Cardiac fibroblast (primary cell): ENCODE data around the gene PAFAH1B2.

Source experiments
- DNase-seq, 2 donors: peaks; one replicate each; pipeline versions ENCODE4 v3.0.0 to v3.0.0-alpha.2; 2010; ENCODE audit warnings: low read depth in 2 of 2
- H3K4me3 ChIP-seq, 2 donors: replicated peaks in 1 of 2; 1 replicate in 1 of 2; 2 replicates in 1 of 2; pipeline ENCODE4 v1.5.1; 2011; ENCODE audit warnings: low read depth in 2 of 2, low read length in 2 of 2, mild to moderate bottlenecking in 2 of 2, moderate library complexity in 1 of 2
- TF ChIP-seq, protein P1 (sequence below): IDR thresholded peaks from one replicate; pipeline ENCODE4 v1.5.1; 2011; ENCODE audit warnings: low read depth, mild to moderate bottlenecking, low read length, inconsistent platforms

PAFAH1B2 gene

DNA sequence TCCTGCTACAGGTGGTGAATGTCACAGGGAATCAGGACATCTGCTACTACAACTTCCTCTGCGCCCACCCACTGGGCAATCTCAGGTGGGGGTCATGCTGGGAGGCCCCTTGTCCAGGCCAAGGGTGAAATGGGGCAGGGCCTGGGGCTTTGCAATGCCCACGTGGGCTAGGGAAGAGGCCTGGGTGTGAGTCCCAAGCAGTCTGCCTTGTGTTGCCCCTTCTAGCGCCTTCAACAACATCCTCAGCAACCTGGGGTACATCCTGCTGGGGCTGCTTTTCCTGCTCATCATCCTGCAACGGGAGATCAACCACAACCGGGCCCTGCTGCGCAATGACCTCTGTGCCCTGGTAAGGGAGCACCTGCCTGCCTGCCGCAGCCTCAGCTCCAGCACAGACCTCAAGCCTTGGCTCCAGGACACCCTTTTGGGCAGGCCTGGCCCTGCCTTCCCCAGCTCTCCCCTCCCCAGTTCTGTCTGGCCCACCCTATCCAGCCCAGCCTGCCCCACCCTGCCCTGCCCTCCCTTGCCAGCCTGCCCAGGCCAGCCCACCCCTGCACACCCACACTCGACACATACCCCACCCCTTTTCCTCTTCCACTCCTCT, 46.0 kb downstream of the PAFAH1B2 start:
- TF ChIP-seq, protein P1, sequence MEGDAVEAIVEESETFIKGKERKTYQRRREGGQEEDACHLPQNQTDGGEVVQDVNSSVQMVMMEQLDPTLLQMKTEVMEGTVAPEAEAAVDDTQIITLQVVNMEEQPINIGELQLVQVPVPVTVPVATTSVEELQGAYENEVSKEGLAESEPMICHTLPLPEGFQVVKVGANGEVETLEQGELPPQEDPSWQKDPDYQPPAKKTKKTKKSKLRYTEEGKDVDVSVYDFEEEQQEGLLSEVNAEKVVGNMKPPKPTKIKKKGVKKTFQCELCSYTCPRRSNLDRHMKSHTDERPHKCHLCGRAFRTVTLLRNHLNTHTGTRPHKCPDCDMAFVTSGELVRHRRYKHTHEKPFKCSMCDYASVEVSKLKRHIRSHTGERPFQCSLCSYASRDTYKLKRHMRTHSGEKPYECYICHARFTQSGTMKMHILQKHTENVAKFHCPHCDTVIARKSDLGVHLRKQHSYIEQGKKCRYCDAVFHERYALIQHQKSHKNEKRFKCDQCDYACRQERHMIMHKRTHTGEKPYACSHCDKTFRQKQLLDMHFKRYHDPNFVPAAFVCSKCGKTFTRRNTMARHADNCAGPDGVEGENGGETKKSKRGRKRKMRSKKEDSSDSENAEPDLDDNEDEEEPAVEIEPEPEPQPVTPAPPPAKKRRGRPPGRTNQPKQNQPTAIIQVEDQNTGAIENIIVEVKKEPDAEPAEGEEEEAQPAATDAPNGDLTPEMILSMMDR, result no peak
- DNase-seq, result no peak
- H3K4me3 ChIP-seq, result no peak overlapping the region

DNA sequence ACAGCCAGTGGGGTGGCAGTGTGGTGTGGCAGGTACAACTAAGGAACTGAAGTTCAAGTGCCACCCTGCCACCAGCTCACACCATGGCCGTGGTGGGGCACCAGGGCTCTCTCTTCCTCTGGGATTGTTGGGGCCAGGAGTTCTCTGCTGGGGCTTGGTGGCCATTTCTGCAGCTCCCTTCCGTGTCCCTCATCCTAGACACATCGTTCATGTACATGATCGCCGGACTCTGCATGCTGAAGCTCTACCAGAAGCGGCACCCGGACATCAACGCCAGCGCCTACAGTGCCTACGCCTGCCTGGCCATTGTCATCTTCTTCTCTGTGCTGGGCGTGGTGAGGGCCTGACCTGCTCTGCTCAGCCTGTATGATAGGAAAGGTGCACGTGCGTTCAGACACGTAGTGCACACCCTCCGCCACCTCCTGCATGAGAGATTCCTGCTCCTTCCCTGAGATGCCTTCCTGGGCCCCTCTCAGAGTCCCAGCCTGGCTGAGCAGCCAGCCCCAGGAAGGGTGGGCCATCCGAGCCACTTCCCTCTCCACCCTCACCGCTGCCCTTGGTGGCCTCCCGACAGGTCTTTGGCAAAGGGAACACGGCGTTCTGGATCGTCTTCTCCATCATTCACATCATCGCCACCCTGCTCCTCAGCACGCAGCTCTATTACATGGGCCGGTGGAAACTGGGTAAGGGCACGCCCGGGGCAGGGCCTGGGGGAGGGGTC, 47.8 kb downstream of the PAFAH1B2 start:
- DNase-seq, result no peak
- H3K4me3 ChIP-seq, result no peak overlapping the region
- TF ChIP-seq, protein P1, result no peak

DNA sequence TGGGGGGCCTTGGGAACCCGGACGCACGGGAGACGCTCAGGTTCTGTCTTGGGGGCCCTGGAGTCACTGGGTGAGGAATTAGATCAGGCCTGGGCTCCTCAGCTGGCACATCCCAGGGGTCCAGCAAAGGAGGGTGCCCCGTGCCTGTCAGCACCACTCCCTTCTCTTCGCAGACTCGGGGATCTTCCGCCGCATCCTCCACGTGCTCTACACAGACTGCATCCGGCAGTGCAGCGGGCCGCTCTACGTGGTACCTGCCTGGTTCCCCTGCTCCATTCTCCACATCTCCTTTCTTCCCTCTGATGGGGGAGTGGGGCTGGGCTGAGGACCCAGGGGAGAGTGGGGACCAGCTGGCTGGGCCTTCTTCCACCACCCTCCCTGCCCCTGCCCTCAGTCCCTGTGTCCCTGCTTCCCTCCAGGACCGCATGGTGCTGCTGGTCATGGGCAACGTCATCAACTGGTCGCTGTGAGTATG, 48.4 kb downstream of the PAFAH1B2 start:
- TF ChIP-seq, protein P1, result no peak
- no peak for DNase-seq
- no peak overlapping the region for H3K4me3 ChIP-seq

DNA sequence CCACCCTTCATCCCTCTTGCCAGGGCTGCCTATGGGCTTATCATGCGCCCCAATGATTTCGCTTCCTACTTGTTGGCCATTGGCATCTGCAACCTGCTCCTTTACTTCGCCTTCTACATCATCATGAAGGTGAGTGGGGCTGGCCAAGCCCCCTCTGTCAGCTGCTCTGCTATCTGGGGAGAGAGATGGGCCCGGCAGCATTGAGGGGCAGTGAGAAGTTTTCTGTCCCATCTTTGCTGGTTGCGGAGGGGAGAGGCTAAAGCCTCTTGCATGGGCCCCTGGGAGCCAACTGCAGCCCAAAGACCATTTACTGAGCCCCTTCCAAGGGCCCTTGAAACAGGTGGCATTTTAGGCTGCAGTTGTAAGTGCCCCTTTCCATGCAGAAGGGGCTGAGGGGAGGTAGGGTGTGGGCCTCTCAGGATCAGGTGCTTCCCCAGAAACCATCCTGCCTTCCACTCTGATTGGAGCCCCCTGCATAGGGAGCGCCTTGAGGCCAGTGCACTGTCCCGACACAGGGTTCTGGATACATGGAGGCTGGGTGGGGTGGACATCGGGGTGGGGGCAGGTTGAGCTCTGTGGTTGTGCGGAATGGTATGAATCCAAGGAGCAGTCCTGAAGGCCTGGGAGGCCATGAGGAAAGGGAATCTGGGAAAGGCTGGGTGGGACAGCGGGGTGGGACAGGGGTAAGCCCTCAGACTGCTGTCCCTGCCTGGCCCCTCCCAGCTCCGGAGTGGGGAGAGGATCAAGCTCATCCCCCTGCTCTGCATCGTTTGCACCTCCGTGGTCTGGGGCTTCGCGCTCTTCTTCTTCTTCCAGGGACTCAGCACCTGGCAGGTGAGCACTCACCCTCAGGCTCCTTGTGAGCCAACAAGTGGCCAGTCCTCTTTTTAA, 49.3 kb downstream of the PAFAH1B2 start:
- TF ChIP-seq, protein P1, result no peak
- DNase-seq, result no peak
- H3K4me3 ChIP-seq, result no peak overlapping the region

DNA sequence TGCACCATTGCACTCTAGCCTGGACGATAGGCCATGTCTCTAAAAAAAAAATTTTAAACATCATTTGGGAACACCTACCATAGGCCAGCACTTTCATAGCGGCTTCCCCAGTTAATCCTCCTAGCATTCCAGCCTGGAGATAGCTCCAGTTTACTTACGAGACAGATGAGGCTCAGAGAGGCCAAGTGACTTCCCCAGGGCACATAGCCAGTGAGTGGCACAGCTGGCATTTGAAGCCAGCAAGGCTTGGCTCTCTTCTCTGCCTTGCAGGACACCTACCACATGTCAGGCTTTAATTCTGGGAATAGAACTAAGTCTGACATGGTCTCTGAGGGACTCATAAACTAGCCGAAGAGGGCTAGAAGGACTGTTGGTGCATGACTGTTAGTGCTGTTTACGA, 50.2 kb downstream of the PAFAH1B2 start:
- no peak for DNase-seq
- H3K4me3 ChIP-seq, result no peak overlapping the region
- TF ChIP-seq, protein P1, result no peak

DNA sequence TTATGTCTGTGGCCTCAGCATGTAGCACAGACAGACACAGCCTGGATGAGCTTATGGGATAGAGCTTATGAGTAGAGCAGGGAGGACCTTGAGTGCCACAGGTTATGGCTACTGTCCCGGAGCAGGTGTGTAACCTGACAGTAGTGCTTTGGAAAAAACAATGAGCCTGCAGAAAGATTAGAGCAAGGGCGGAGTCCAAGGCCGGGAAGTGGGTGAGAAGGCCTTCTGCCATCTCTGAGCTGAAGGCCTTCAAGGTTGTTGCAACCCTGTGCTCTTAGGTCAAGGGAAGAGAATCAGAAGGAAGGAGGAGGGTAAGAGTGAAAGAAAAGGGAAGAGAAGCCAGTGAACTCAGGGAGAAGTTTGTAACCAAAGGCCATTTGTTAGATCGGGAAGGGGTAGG, 51.2 kb downstream of the PAFAH1B2 start:
- no peak for DNase-seq
- H3K4me3 ChIP-seq, result no peak overlapping the region
- TF ChIP-seq, protein P1, result no peak
